Hippocampal formation (tissue), 2 donors: Measurements from ENCODE around the gene SLC22A2.

ENCODE experiments used
- DNase-seq, 2 donors: peaks; one replicate each; lab custom pipeline; 2025; lab: John Stamatoyannopoulos, UW

SLC22A2 gene

DNA sequence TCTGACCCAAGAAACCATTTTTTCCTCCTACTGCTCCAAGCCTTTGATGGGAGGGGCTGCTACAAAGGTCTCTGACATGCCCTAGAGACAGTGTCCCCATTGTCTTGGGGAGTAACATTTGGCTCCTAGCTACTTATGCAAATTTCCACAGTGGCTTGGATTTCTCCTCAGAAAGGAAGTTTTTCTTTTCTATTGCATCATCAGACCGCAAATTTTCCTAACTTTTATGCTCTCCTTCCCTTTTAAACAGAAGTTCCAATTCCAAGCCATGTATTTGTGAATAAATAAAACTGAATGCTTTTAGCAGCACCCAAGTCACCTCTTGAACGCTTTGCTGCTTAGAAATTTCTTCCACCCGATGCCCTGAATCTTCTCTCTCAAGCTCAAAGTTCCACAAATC lies 51.0 kb downstream of the SLC22A2 start:
- DNase-seq, result no peak

DNA sequence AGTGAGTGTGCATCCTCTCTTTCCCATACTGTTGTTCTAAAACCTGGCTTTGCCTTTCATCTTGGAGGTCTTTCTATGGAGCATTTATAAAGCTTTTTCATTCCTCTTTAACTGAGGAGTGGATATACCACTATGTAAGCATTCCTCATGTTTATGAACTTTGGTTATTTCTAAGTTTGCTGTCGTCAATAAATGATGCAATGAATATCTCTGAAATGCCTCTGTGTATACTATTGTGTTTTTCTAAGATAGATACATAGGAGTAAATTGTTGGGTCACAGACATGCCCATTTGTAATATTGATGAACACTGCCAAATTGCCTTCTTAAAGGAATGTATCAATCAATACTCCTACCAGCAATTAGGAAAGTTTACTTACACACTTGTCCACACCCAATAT lies 53.9 kb downstream of the SLC22A2 start:
- no peak for DNase-seq

GRCh38 chr6:160203953-160204352 lies 54.7 kb downstream of the SLC22A2 start:
- DNase-seq, result no peak

GRCh38 chr6:160203522-160203921 lies 55.1 kb downstream of the SLC22A2 start:
- no peak for DNase-seq

DNA sequence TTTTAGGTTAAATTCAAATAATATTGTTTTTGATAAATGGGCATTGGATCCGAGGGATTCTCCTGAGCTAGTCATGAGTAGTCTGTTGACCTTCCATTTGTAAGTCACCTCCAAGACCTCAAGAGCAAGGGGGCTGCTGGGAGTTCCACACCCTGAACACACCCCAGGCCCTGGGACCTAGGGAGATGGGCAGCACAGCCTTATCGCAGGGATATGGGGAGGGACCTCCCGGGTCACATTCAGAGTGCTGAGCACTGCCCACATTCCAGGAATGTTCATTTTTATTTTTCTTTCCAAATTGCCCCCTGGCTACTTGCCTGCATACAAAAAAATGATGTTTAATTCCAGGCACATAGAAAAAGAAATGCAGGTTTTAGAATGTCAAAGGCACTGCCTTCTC lies 55.5 kb downstream of the SLC22A2 start:
- no peak for DNase-seq

- no peak for DNase-seq
These were observed 56.2 kb downstream of the SLC22A2 start for GRCh38 chr6:160202411-160202810.

DNA sequence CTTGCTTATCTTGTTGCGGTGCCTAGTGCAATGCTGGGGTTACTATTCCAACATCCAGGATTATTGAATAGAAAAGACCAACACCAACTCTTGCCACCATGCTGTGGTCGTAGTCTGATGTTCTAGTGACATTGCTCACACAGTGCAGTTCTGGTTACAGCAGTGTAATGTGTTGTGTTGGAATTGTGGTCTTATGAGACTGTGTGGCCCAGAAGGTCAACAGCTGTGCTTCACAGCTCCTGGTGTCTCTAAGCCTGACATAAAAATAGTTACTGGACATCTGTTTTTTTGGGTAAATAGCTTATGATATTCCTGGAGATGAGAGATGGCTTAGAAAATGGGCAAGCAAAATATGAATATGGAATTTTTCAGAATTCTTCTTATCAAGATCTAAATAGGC lies 57.6 kb downstream of the SLC22A2 start:
- no peak for DNase-seq

DNA sequence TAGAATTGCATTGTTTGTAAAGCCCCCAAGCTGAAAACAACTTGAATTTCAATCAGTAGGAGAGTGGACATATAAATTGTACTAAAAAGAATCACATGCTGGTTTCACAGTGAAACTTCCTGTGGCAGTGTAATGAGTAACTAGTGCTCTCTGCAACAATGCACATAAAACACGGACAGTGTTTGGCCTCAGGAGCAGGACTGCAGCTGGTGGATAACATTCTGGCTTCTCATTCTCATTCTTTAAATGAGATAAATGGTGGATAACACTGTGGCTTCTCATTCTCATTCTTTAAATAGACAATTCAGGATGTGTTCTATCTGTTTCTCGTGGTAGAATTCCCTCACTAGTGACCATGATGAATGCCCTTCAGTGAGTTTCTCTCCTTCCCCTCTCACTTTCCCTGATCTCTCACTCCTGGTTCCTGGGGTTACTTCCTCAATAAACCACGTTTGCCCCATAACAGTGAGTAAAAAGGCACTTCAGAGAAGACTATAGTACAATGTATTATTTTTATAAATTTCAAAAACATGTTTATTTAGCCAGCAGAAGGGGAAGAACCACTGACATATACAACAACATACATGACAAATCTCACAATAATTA lies 59.9 kb downstream of the SLC22A2 start:
- no peak for DNase-seq

- no peak for DNase-seq
These were observed 61.0 kb downstream of the SLC22A2 start for GRCh38 chr6:160197662-160198061.

GRCh38 chr6:160194808-160195207 lies 63.8 kb downstream of the SLC22A2 start:
- DNase-seq, result no peak

DNA sequence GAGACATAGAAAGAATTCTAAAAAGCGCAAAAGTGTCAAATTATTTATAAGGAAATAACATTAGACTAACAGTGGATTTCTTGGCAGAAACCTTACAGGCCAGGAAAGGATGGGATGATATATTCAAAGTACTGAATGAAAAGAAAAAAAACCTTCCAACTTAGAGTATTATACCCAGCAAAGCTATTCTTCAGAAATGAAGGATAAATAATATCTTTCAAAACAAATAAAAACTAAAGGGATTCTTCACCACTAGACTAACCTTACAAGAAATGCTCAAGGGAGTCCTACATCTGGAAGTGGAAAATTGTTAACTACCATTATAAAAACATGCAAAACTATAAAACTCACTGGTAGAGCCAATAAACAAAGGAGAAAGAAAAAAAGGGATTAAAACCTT lies 65.8 kb downstream of the SLC22A2 start:
- no peak for DNase-seq

GRCh38 chr6:160190973-160191372 lies 67.6 kb downstream of the SLC22A2 start:
- no peak for DNase-seq

GRCh38 chr6:160190081-160190480 lies 68.5 kb downstream of the SLC22A2 start:
- DNase-seq, result no peak

GRCh38 chr6:160188773-160189172 lies 69.8 kb downstream of the SLC22A2 start:
- DNase-seq, result no peak

GRCh38 chr6:160180706-160181105 lies 77.9 kb downstream of the SLC22A2 start:
- DNase-seq, result no peak

DNA sequence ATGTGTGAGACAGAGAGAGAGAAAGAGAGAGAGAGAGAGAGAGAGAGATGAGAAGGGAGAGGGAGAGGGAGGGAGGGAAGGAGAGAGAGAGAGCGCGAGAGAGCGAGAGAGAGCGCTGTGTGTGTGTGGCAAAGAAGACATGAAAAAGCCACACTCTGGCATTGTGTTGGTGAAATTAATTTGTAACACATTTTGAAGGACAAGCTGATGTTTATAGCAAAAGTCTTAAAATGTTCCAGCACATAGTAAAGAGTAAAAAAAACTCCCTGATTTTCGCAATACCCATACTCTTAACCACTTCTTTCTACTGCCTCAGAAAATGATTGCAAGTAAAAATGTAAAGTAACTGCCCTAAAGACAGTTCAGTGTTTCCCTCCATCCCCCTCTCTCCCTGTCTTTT lies 80.3 kb downstream of the SLC22A2 start:
- no peak for DNase-seq

- no peak for DNase-seq
These were observed 81.4 kb downstream of the SLC22A2 start for GRCh38 chr6:160177220-160177619.

GRCh38 chr6:160174681-160175080 lies 83.9 kb downstream of the SLC22A2 start:
- DNase-seq, result no peak

- no peak for DNase-seq
These were observed 84.7 kb downstream of the SLC22A2 start for GRCh38 chr6:160173806-160174527.

- DNase-seq, result no peak
These were observed 85.9 kb downstream of the SLC22A2 start for GRCh38 chr6:160172704-160173103.

GRCh38 chr6:160170018-160170680 lies 88.5 kb downstream of the SLC22A2 start:
- no peak for DNase-seq

- DNase-seq, result no peak
These were observed 90.8 kb downstream of the SLC22A2 start for GRCh38 chr6:160167604-160168399.
